ENCODE data around the gene LRRC45. TPM values are rescaled to one million over a fixed set of nuclear protein-coding genes. Genes with fewer than 3 reads are reported as not detected.

The LRRC45 gene
- total RNA-seq, 2 donors from 2014 or later: 6.1 to 14.2 TPM

GRCh38 chr17:82076018-82076784 is 53.1 kb downstream of the LRRC45 start:
- H3K9me3 ChIP-seq: no peaks in the 10 kb centered on the region
- H3K27me3 ChIP-seq (replicated peaks; ENCODE audit: insufficient read depth): no peaks in the 10 kb centered on the region
- peaks cover 19% of the 10 kb centered on the region for H3K36me3 ChIP-seq
- H3K27ac ChIP-seq: no peak overlapping the region
- no peak overlapping the region for H3K4me3 ChIP-seq
- DNase-seq (ENCODE audit: low spot score): no peak
- ATAC-seq (ENCODE audit: insufficient number of reproducible peaks, low FRiP score, low read depth): no peak
- no peak for TF ChIP-seq CTCF (IDR thresholded peaks at IDR 0.05)
- H3K4me1 ChIP-seq (ENCODE audit: control insufficient read depth in 1 of 2, low read depth in 2 of 2): no peaks in the 10 kb centered on the region

GRCh38 chr17:82076785-82077591 is 53.9 kb downstream of the LRRC45 start:
- Histone ChIP-seq H3K4me3 (no peak overlapping the region), H3K27ac (no peak overlapping the region), H3K4me1 (ENCODE audit: control insufficient read depth in 1 of 2, low read depth in 2 of 2) (no peaks in the 10 kb centered on the region), H3K27me3 (replicated peaks; ENCODE audit: insufficient read depth) (no peaks in the 10 kb centered on the region), H3K36me3 (peaks cover 23% of the 10 kb centered on the region), H3K9me3 (no peaks in the 10 kb centered on the region)
- TF ChIP-seq CTCF (IDR thresholded peaks at IDR 0.05): no peak
- ATAC-seq (ENCODE audit: insufficient number of reproducible peaks, low FRiP score, low read depth) (no peak), DNase-seq (ENCODE audit: low spot score) (no peak)

GRCh38 chr17:82077617-82078358 is 54.7 kb downstream of the LRRC45 start:
- Histone ChIP-seq H3K9me3 (no peaks in the 10 kb centered on the region), H3K4me1 (ENCODE audit: control insufficient read depth in 1 of 2, low read depth in 2 of 2) (no peaks in the 10 kb centered on the region), H3K36me3 (peaks cover 29% of the 10 kb centered on the region), H3K4me3 (no peak overlapping the region), H3K27ac (no peak overlapping the region), H3K27me3 (replicated peaks; ENCODE audit: insufficient read depth) (no peaks in the 10 kb centered on the region)
- TF ChIP-seq CTCF (IDR thresholded peaks at IDR 0.05): no peak
- ATAC-seq (ENCODE audit: insufficient number of reproducible peaks, low FRiP score, low read depth) (no peak), DNase-seq (ENCODE audit: low spot score) (no peak)

- Histone ChIP-seq H3K27me3 (replicated peaks; ENCODE audit: insufficient read depth) (no peaks in the 10 kb centered on the region), H3K4me3 (no peak overlapping the region), H3K27ac (no peak overlapping the region), H3K4me1 (ENCODE audit: control insufficient read depth in 1 of 2, low read depth in 2 of 2) (no peaks in the 10 kb centered on the region), H3K9me3 (no peaks in the 10 kb centered on the region), H3K36me3 (peaks cover 35% of the 10 kb centered on the region)
- ATAC-seq (ENCODE audit: insufficient number of reproducible peaks, low FRiP score, low read depth) (no peak), DNase-seq (ENCODE audit: low spot score) (no peak)
- TF ChIP-seq CTCF (IDR thresholded peaks at IDR 0.05): no peak
Measured at GRCh38 chr17:82078433-82078832, 55.3 kb downstream of the LRRC45 start.
